Peyer's patch (tissue), 4 donors: ENCODE data around the gene PDPN. TPM values are rescaled to one million over a fixed set of nuclear protein-coding genes. Genes with fewer than 3 reads are reported as not detected.
"Not testable (repeated sequence)": the region's sequence is repeated elsewhere in the genome, so short reads cannot be mapped to it uniquely, and the experiment has no call there.

ENCODE experiments used
- DNase-seq, 3 donors: peaks; one replicate each; pipeline ENCODE4 v3.0.0-alpha.2; 2017 to 2019
- H3K27ac ChIP-seq, 4 donors: fragments of 200-600 bp; sonication (generic); one replicate each; pipeline ENCODE4 v1.5.1; 2016 to 2019
- H3K27me3 ChIP-seq, 2 donors: fragments of 200-600 bp; sonication (generic); one replicate each; pipeline ENCODE4 v1.5.1; 2019
- H3K36me3 ChIP-seq, 3 donors: fragments of 200-600 bp; sonication (generic); one replicate each; pipeline ENCODE4 v1.5.1; 2016 to 2019
- H3K4me1 ChIP-seq, 4 donors: fragments of 200-600 bp; sonication (generic); one replicate each; pipeline ENCODE4 v1.5.1; 2016 to 2019
- H3K4me3 ChIP-seq, 4 donors: fragments of 200-600 bp; sonication (generic); 1 replicate in 3 of 4; 2 replicates in 1 of 4; pipeline ENCODE4 v1.5.1; 2016 to 2019; ENCODE audit warnings: mild to moderate bottlenecking in 1 of 4
- H3K9me3 ChIP-seq, 4 donors: fragments of 200-600 bp; sonication (generic); one replicate each; pipeline ENCODE4 v1.5.1; 2016 to 2019; ENCODE audit warnings: mild to moderate bottlenecking in 1 of 4
- CTCF ChIP-seq, 6 experiments: fragments of 450-650 bp in 4 of 6; fragments of 200-600 bp in 2 of 6; sonication (generic) in 1 of 6; IDR thresholded peaks; one replicate each; pipeline ENCODE4 v1.5.1; 2017 to 2019; ENCODE audit warnings: antibody characterized with exemption in 6 of 6, mild to moderate bottlenecking in 3 of 6, moderate library complexity in 1 of 6
- POLR2A ChIP-seq, 2 donors: fragments of 450-650 bp; IDR thresholded peaks; one replicate each; pipeline ENCODE4 v1.5.1; 2017; ENCODE audit warnings: antibody characterized with exemption in 2 of 2, mild to moderate bottlenecking in 2 of 2, moderate library complexity in 2 of 2
- total RNA-seq, 4 donors: library from RNA; depleted of rRNA; stranded (reverse); fragments of >200 nt; gene quantifications; one replicate each; pipeline ENCODE4 v1.1.0, GENCODE V29; 2016

PDPN gene
- total RNA-seq, 4 donors from 2014 or later: 2.4 to 44.6 (median 9.6) TPM

GRCh38 chr1:13549021-13549420, 34.6 kb upstream of the PDPN start:
- Histone ChIP-seq H3K27me3 (no peaks in the 10 kb centered on the region), H3K4me3 (no peak overlapping the region), H3K36me3 (no peaks in the 10 kb centered on the region), H3K4me1 (no peaks in the 10 kb centered on the region), H3K27ac (no peak overlapping the region), H3K9me3 (no peaks in the 10 kb centered on the region)
- TF ChIP-seq CTCF (IDR thresholded peaks at IDR 0.05): no peak
- no peak for TF ChIP-seq POLR2A (IDR thresholded peaks at IDR 0.05)
- no peak for DNase-seq

GRCh38 chr1:13549521-13549920, 34.1 kb upstream of the PDPN start:
- no peak overlapping the region for H3K27ac ChIP-seq
- H3K4me1 ChIP-seq: no peaks in the 10 kb centered on the region
- no peaks in the 10 kb centered on the region for H3K27me3 ChIP-seq
- no peak overlapping the region for H3K4me3 ChIP-seq
- no peak for DNase-seq
- no peaks in the 10 kb centered on the region for H3K9me3 ChIP-seq
- TF ChIP-seq POLR2A (IDR thresholded peaks at IDR 0.05) (no peak), CTCF (IDR thresholded peaks at IDR 0.05) (no peak)
- no peaks in the 10 kb centered on the region for H3K36me3 ChIP-seq

GRCh38 chr1:13550663-13551062, 33.0 kb upstream of the PDPN start:
- no peak for DNase-seq
- Histone ChIP-seq H3K27me3 (no peaks in the 10 kb centered on the region), H3K4me1 (no peaks in the 10 kb centered on the region), H3K27ac (no peak overlapping the region), H3K9me3 (no peaks in the 10 kb centered on the region), H3K36me3 (no peaks in the 10 kb centered on the region), H3K4me3 (no peak overlapping the region)
- TF ChIP-seq CTCF (IDR thresholded peaks at IDR 0.05) (no peak), POLR2A (IDR thresholded peaks at IDR 0.05) (no peak)

GRCh38 chr1:13554798-13555197, 28.8 kb upstream of the PDPN start:
- Histone ChIP-seq H3K36me3 (no peaks in the 10 kb centered on the region), H3K4me1 (no peaks in the 10 kb centered on the region), H3K27ac (no peak overlapping the region), H3K9me3 (no peaks in the 10 kb centered on the region), H3K4me3 (no peak overlapping the region), H3K27me3 (no peaks in the 10 kb centered on the region)
- no peak for DNase-seq
- TF ChIP-seq CTCF (IDR thresholded peaks at IDR 0.05) (no peak), POLR2A (IDR thresholded peaks at IDR 0.05) (no peak)

- H3K4me3 ChIP-seq: no peak overlapping the region
- no peaks in the 10 kb centered on the region for H3K4me1 ChIP-seq
- DNase-seq: no peak
- no peaks in the 10 kb centered on the region for H3K9me3 ChIP-seq
- H3K27me3 ChIP-seq: no peaks in the 10 kb centered on the region
- H3K36me3 ChIP-seq: no peaks in the 10 kb centered on the region
- TF ChIP-seq CTCF (IDR thresholded peaks at IDR 0.05): no peak
- no peak for TF ChIP-seq POLR2A (IDR thresholded peaks at IDR 0.05)
- H3K27ac ChIP-seq: no peak overlapping the region
These were observed 27.3 kb upstream of the PDPN start for GRCh38 chr1:13556224-13556764.

GRCh38 chr1:13560541-13560940, 23.1 kb upstream of the PDPN start:
- H3K4me1 ChIP-seq: no peaks in the 10 kb centered on the region
- no peaks in the 10 kb centered on the region for H3K9me3 ChIP-seq
- no peak overlapping the region for H3K4me3 ChIP-seq
- no peaks in the 10 kb centered on the region for H3K27me3 ChIP-seq
- DNase-seq: no peak
- TF ChIP-seq POLR2A (IDR thresholded peaks at IDR 0.05) (no peak), CTCF (IDR thresholded peaks at IDR 0.05) (no peak)
- no peak overlapping the region for H3K27ac ChIP-seq
- H3K36me3 ChIP-seq: no peaks in the 10 kb centered on the region

GRCh38 chr1:13562981-13563380, 20.7 kb upstream of the PDPN start:
- not testable (repeated sequence) for H3K36me3 ChIP-seq, H3K9me3 ChIP-seq, H3K27me3 ChIP-seq, H3K27ac ChIP-seq, DNase-seq, H3K4me1 ChIP-seq, H3K4me3 ChIP-seq
